ENCODE data around the gene GRAMD1B.

Gene GRAMD1B

GRCh38 chr11:123475469-123475868, 45.4 kb downstream of the GRAMD1B start:
- DNase-seq (ENCODE audit: low read depth, low spot score), result no peak

- DNase-seq (ENCODE audit: low read depth, low spot score), result no peak
Observed at GRCh38 chr11:123477205-123477907, 47.3 kb downstream of the GRAMD1B start.

DNA sequence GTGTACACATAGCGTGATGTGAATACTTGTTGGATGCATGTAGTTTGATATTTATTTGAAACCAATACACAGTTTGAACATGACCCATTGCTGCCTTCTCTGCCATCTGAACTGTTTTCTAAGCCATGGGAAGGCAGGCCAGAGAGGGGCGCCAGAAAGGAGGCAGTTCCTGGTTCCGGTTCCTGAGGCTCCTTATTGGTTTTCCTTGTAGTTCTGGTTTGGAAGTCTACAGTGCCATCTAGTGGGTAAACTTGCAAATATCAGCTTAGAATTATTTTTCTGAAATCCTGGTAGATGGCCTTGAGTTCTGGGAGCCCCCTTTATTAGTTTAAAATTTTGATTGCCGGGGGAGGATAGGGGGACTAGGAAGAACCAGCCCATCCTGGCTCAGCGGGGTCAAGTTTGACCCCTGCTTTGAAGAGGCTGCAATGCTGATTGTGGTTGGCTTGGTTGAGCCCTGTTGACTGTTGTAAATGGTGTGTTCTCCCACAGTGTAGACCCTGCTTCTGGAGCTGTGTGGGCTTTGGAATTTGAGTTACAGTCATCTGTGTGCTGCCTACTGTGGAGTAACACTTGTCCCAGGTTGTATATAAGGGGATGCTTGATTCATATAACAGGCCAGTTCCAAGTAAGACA, 48.4 kb downstream of the GRAMD1B start:
- no peak for DNase-seq (ENCODE audit: low read depth, low spot score)

- DNase-seq (ENCODE audit: low read depth, low spot score), result no peak
Observed at GRCh38 chr11:123479048-123479837, 49.2 kb downstream of the GRAMD1B start.

GRCh38 chr11:123480290-123480815, 50.3 kb downstream of the GRAMD1B start:
- no peak for DNase-seq (ENCODE audit: low read depth, low spot score)

DNA sequence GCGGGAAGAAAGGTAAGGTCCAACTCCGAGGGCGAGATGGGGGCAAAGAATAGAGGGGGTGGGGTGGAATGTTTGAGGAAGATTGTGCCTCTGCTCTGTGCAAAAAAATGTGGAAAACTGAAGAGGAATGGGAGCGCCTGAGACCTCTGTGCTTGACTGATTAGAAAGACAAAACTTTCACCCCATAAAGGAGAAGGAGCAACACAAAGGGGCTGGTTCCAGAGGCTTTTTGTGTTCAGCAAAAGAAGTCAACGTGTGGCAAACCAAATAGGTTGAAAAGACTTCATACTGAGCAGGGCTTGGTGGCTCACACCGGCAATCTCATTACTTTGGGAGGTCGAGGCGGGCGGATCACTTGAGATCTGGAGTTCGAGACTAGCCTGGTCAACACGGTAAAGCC, 50.8 kb downstream of the GRAMD1B start:
- DNase-seq (ENCODE audit: low read depth, low spot score), result no peak

GRCh38 chr11:123481640-123482039, 51.6 kb downstream of the GRAMD1B start:
- no peak for DNase-seq (ENCODE audit: low read depth, low spot score)

- no peak for DNase-seq (ENCODE audit: low read depth, low spot score)
Observed at GRCh38 chr11:123482218-123482617, 52.1 kb downstream of the GRAMD1B start.

DNA sequence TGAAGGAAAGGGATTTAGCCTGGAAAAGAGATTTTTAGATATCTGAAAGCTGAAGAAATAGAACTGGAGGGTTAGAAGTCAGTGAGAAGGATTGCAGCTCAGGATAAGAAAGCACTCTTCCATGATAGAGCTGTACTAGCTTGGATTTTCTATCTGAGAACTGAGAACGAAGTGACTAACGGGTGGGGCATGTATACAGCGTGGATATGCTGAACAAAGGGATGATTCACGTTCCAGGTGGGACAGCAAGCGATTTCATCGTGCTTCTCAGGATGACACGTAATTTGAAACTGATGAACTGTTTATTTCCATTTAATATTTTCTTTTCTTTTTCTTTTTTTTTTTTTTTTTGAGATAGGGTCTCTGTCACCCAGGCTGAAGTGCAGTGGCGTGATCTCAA, 53.0 kb downstream of the GRAMD1B start:
- no peak for DNase-seq (ENCODE audit: low read depth, low spot score)

- no peak for DNase-seq (ENCODE audit: low read depth, low spot score)
Observed at GRCh38 chr11:123483466-123483865, 53.4 kb downstream of the GRAMD1B start.

- no peak for DNase-seq (ENCODE audit: low read depth, low spot score)
Observed at GRCh38 chr11:123484448-123484847, 54.4 kb downstream of the GRAMD1B start.

DNA sequence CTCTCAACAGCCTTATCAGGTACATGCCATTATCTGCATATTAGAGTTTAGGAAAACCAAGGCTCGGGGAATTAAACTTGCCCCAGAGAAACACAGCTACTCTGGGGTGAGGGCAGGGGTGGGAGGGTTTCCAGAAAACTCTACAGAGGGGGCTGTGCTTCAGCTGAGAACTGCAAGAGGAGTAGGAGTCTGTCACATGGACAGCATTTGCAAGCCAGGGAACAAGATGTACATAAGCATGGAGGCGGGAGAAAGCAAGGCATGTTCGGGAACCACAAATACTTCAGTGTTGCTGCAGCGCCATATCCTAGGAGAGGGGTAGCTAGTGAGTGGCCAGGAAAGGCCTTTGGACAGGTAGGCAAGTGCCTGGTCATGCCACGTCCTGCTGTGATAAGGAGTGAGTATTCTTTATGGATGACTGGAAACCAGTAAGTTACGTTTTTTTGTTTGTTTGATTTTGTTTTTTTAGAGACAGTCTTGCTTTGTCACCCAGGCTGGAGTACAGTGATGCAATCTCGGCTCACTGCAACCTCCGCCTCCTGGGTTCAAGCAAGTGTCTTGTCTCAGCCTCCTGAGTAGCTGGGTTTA, 57.2 kb downstream of the GRAMD1B start:
- DNase-seq (ENCODE audit: low read depth, low spot score), result no peak

DNA sequence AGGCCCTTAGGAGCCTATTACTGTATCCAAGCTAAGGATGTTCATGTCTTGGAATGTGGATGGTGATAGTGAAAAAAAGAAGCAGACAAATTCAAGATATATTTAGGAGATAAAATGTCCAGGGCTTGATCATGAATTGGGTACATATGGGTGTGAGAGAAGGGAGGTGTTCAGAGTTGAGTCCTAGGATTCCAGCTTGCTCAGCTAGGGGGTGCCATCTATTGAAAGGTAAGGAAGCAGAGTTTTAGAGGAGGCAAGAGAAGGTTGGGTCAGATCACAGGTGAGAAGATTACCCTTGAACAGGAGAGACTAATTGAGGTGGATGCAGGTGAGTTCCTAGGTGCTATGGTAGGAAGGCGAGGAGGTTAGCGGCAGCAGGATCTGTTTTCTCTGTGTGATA, 60.5 kb downstream of the GRAMD1B start:
- no peak for DNase-seq (ENCODE audit: low read depth, low spot score)

GRCh38 chr11:123491241-123491640, 61.2 kb downstream of the GRAMD1B start:
- no peak for DNase-seq (ENCODE audit: low read depth, low spot score)

DNA sequence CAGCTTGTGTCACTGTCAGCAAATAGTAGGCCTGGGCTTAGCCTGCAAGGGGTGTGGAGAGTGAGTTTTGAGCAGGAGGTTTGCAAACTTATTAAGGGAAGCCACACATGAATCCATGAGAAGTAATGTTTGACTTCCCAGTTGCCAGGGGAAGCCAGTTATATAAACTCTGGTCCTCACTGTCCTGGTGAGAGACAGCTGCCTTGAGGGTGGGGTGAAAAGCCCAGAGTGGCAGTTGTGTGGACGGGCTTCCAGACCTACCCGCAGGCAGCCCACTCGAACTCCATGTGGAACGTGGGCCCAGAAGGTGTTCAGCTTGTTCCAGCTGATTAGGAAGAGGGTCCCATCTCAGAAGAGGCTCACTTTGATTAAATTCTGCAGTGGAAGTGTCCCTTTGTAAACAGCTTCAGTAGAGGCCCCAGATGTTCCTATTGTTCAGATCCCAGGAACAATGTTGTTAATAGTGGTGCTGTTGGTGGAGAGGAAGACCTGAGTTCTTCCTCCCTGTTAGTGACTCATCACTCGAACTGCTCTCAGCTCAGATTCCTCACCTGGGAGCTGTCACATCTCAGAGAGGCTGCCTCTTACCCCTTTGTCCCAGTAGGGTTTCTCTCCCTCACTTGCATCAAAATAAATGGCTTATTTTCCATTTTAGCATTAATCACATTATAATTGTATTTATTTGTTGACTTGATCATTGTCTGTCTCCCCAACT, 63.4 kb downstream of the GRAMD1B start:
- no peak for DNase-seq (ENCODE audit: low read depth, low spot score)

DNA sequence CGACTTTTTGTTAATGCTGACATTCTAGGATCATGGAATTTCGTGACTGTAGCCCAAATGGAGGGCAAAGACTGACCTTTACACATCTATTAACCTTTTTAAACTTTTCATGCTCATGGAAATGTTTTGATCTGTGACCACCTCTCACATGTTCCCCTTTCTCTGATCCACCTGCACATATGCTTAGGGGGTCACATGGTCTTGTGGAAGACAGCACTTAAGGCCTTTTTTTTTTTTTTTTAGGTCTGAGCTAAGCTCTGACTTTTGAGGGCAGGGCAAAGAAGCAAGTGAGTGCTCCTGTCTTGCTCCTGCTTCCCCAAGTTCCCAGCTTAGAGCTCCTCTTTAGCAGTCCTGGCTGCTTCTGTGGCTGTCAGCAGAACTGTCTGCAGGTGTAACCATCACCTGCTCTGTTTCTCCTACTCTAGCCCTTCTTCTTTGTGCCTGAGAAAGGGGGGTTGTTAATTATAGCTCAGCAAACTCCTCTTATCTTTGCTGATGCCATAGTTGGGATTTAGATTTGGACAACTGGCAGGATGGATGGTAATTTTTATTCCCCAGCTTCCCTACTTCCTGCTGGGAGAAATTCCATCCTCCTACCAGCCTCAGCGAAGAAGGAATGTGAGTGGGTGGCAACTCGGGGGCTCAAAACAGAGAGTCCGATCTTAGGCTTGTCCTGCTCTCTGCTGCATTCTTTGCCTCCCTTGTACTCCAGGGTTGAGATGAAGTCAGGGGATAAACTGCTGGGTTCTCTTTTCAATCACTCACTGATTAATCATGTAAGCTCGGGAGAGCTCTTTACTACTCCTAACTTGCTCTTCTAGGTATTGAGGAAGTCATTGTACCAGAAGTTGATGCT, 64.4 kb downstream of the GRAMD1B start:
- DNase-seq (ENCODE audit: low read depth, low spot score), result no peak

DNA sequence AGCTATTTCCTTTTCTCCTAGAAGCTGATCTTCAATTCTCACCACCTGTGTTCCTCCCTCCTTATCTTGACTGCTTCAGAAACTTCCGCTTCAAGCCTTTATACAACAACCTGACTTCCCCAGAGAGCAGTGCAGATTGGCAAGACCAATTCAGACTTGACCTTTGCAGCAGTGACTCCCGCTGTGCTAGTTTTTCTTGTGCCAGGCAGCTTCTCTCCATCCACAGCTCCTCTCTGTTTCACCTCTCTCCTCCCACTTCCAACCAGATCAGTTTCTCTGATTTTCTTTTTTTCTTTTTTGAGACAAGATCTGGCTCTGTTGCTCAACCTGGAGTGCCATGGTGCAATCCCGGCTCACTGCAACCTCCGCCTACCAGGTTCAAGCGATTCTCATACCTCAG, 74.3 kb downstream of the GRAMD1B start:
- DNase-seq (ENCODE audit: low read depth, low spot score), result no peak

DNA sequence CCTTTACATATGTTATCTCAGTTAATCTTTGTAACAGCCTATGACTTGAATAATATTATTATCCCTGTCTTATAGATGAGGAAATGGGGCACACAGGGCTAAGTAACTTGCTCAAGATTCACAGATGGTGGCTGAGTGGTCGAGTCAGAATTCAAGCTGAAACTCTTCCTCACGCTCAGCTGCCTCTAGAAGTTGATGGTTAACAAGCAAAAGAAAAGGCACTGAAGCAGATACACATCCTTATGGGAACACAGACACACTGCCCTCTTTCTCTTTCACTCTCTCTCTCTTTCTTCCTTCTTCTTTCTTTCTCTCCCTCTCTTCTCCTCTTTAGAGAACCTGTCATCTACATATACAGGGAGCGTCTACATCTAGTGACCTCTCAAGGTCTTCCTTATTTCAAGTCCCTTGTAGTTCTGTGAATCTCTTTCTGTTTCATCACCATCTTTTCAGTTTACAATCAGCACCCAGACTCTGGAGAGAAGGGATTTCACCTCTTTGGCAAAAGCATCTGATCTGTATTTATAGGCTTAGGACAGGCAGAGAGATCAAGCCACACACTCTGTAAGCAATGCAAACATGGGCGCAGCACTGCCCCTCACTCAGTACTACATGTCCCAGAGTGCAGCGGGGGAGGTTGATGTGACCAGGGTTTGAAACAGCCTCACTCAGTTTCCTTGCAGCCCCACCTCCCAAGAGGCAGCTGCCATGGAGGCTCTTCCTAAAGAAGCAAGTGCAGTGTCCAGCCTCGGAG, 75.7 kb downstream of the GRAMD1B start:
- DNase-seq (ENCODE audit: low read depth, low spot score), result no peak

GRCh38 chr11:123507043-123507442, 77.0 kb downstream of the GRAMD1B start:
- no peak for DNase-seq (ENCODE audit: low read depth, low spot score)

Data from activated CD4-positive, CD25-positive, alpha-beta regulatory T cell treated with anti-CD3 and anti-CD28 coated beads, Interleukin-2, amount 50 U/mL, for 16 hours (primary cell).